Ovary (tissue), 3 donors: Measurements from ENCODE around the gene PPP2R3B.

Experiments used
- EP300 ChIP-seq: sonication (generic); formaldehyde crosslinking; IDR thresholded peaks from one replicate; pipeline ENCODE4 v1.6.1; 2017; ENCODE audit warnings: antibody characterized with exemption
- POLR2A ChIP-seq: fragments of 450-650 bp; IDR thresholded peaks from one replicate; pipeline ENCODE4 v1.6.1; 2017; ENCODE audit warnings: antibody characterized with exemption, mild to moderate bottlenecking, moderate library complexity
- TF ChIP-seq, protein P1 (sequence below), 3 donors: fragments of 450-650 bp in 2 of 3; fragments of 200-600 bp in 1 of 3; IDR thresholded peaks; one replicate each; pipeline versions ENCODE4 v1.5.1 to v1.8.0; 2016 to 2022; ENCODE audit warnings: antibody characterized with exemption in 3 of 3, mild to moderate bottlenecking in 1 of 3
- donor health status: DM: no; HTN: no; CAD: no.

DNA sequence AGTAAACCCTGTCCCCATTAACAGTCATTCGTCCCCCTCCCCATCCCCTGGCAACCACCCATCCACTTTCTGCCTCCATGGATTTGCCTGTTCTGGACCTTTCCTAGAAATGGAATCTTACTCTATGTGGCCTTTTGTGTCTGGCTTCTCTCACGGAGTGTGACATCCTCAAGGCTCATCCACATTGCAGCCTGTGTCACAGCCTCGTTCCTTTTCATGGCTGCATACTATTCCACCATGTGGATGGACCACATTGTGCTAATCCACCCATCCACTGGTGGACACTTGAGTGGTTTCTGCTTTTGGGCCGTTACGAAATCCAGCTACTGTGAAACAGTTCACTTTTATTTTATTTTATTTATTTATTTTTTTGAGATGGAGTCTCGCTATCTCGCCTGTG lies 8.1 kb upstream of the PPP2R3B start:
- TF ChIP-seq, protein P1, sequence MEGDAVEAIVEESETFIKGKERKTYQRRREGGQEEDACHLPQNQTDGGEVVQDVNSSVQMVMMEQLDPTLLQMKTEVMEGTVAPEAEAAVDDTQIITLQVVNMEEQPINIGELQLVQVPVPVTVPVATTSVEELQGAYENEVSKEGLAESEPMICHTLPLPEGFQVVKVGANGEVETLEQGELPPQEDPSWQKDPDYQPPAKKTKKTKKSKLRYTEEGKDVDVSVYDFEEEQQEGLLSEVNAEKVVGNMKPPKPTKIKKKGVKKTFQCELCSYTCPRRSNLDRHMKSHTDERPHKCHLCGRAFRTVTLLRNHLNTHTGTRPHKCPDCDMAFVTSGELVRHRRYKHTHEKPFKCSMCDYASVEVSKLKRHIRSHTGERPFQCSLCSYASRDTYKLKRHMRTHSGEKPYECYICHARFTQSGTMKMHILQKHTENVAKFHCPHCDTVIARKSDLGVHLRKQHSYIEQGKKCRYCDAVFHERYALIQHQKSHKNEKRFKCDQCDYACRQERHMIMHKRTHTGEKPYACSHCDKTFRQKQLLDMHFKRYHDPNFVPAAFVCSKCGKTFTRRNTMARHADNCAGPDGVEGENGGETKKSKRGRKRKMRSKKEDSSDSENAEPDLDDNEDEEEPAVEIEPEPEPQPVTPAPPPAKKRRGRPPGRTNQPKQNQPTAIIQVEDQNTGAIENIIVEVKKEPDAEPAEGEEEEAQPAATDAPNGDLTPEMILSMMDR (IDR thresholded peaks at IDR 0.05) = no peak
- TF ChIP-seq EP300 (no peak), POLR2A (no peak)
